Activated CD4-positive, alpha-beta T cell treated with anti-CD3 and anti-CD28 coated beads for 1 hour (primary cell): ENCODE results near the gene RASAL1.
"Not testable (repeated sequence)": the region's sequence is repeated elsewhere in the genome, so short reads cannot be mapped to it uniquely, and the experiment has no call there.

Source experiments
- DNase-seq: peaks from one replicate; pipeline ENCODE4 v3.0.0-alpha.2; 2020

RASAL1 gene

GRCh38 chr12:113137861-113138783, 2.6 kb upstream of the RASAL1 start:
- no peak for DNase-seq

- DNase-seq = no peak
These were observed 1.5 kb upstream of the RASAL1 start for GRCh38 chr12:113136990-113137511.

GRCh38 chr12:113136128-113136989, 798 bp upstream of the RASAL1 start:
- peak; percentile 51 for DNase-seq

GRCh38 chr12:113134521-113134951, 1.0 kb downstream of the RASAL1 start:
- no peak for DNase-seq

- no peak for DNase-seq
These were observed 1.5 kb downstream of the RASAL1 start for GRCh38 chr12:113134071-113134470.

- DNase-seq = no peak
These were observed 1.9 kb downstream of the RASAL1 start for GRCh38 chr12:113133666-113134065.

- no peak for DNase-seq
These were observed 2.5 kb downstream of the RASAL1 start for GRCh38 chr12:113133036-113133435.

GRCh38 chr12:113131556-113131955, 4.0 kb downstream of the RASAL1 start:
- DNase-seq = no peak

GRCh38 chr12:113130457-113131135, 5.0 kb downstream of the RASAL1 start:
- no peak for DNase-seq

- DNase-seq = no peak
These were observed 5.7 kb downstream of the RASAL1 start for GRCh38 chr12:113129664-113130456.

- no peak for DNase-seq
These were observed 6.5 kb downstream of the RASAL1 start for GRCh38 chr12:113128802-113129663.

- no peak for DNase-seq
These were observed 7.8 kb downstream of the RASAL1 start for GRCh38 chr12:113127791-113128199.

- no peak for DNase-seq
These were observed 14.7 kb downstream of the RASAL1 start for GRCh38 chr12:113120670-113121370.

- DNase-seq = no peak
These were observed 15.4 kb downstream of the RASAL1 start for GRCh38 chr12:113119980-113120669.

GRCh38 chr12:113118142-113118541, 17.4 kb downstream of the RASAL1 start:
- no peak for DNase-seq

GRCh38 chr12:113117684-113118083, 17.9 kb downstream of the RASAL1 start:
- DNase-seq = not testable (repeated sequence)

GRCh38 chr12:113116875-113117274, 18.7 kb downstream of the RASAL1 start:
- DNase-seq = no peak

- DNase-seq = no peak
These were observed 20.0 kb downstream of the RASAL1 start for GRCh38 chr12:113115455-113116126.
